Keratinocyte (primary cell): ENCODE measurements around the gene PMF1.

Source experiments
- EZH2 ChIP-seq: IDR thresholded peaks from one replicate; pipeline ENCODE4 v1.6.1; 2012; ENCODE audit warnings: inconsistent platforms, mild to moderate bottlenecking, low read length, moderate library complexity
- TF ChIP-seq, protein P1 (sequence below), 3 experiments: IDR thresholded peaks in 1 of 3; conservative IDR thresholded peaks in 1 of 3; optimal IDR thresholded peaks in 1 of 3; 2 replicates in 2 of 3; 3 replicates in 1 of 3; pipeline versions ENCODE3 to v1.5.1; 2011; ENCODE audit warnings: low read length in 3 of 3, mild to moderate bottlenecking in 3 of 3, moderate library complexity in 2 of 3, control low read depth in 1 of 3, inconsistent platforms in 1 of 3; ENCODE audit not compliant: insufficient read depth in 2 of 3; ENCODE audit errors: extremely low read depth in 1 of 3

DNA sequence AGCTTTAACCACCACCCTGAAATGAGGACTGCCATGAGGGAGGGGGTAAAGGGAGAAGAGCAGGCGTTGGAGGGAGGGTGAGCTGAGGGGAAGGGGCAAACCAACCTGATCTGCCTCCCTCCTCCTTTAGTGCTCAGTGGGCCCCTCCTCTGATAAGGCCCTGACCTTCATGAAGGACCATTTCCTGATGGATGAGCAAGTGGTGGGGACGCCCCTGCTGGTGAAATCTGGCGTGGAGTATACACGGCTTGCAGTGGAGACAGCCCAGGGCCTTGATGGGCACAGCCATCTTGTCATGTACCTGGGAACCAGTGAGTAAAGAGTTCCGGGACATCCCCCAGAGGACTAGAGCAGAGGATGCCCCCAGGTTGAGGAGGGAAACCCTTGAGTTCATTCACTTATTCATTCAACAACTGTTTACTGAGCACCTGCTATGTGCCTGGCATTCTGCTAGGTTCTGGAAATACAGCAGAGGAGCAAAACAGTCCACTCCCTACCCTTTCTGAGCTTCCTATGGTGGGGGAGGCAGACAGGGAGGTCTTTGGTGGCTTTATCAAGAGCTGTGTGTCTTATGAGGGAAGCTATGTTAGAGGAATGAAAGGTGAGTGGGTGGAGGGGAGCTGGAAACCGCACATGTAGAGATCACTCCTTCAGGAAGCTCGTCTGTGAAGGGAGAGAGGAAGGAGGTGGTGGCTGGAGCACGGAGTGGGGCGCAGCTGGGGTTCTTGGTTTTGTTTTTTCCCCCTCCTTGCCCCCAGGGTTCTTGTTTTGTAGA is 39.9 kb upstream of the PMF1 start:
- TF ChIP-seq, protein P1, sequence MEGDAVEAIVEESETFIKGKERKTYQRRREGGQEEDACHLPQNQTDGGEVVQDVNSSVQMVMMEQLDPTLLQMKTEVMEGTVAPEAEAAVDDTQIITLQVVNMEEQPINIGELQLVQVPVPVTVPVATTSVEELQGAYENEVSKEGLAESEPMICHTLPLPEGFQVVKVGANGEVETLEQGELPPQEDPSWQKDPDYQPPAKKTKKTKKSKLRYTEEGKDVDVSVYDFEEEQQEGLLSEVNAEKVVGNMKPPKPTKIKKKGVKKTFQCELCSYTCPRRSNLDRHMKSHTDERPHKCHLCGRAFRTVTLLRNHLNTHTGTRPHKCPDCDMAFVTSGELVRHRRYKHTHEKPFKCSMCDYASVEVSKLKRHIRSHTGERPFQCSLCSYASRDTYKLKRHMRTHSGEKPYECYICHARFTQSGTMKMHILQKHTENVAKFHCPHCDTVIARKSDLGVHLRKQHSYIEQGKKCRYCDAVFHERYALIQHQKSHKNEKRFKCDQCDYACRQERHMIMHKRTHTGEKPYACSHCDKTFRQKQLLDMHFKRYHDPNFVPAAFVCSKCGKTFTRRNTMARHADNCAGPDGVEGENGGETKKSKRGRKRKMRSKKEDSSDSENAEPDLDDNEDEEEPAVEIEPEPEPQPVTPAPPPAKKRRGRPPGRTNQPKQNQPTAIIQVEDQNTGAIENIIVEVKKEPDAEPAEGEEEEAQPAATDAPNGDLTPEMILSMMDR (optimal IDR thresholded peaks at IDR 0.05 in 1 of 3, IDR thresholded peaks at IDR 0.05 in 1 of 3, conservative IDR thresholded peaks at IDR 0.05 in 1 of 3; ENCODE audit: extremely low read depth in 1 of 3, insufficient read depth in 2 of 3, low read length in 3 of 3) = no peak
- no peak for TF ChIP-seq EZH2
